Thyroid gland (tissue), 4 donors: ENCODE measurements around the gene AGBL1.

Source experiments
- CTCF ChIP-seq, 6 experiments: fragments of 200-600 bp in 3 of 6; fragments of 450-650 bp in 3 of 6; sonication (generic) in 3 of 6; IDR thresholded peaks; one replicate each; pipeline ENCODE4 v1.5.1; 2016 to 2019; ENCODE audit warnings: antibody characterized with exemption in 6 of 6, mild to moderate bottlenecking in 2 of 6, inconsistent platforms in 1 of 6, moderate library complexity in 1 of 6
- POLR2A ChIP-seq, 2 donors: fragments of 450-650 bp; IDR thresholded peaks; one replicate each; pipeline ENCODE4 v1.6.1; 2017; ENCODE audit warnings: antibody characterized with exemption in 2 of 2, mild to moderate bottlenecking in 2 of 2, moderate library complexity in 1 of 2

GRCh38 chr15:86664581-86664980 is 584.9 kb downstream of the AGBL1 start:
- no peak for TF ChIP-seq CTCF (IDR thresholded peaks at IDR 0.05)
- TF ChIP-seq POLR2A (IDR thresholded peaks at IDR 0.05) = no peak
